Left ventricle myocardium inferior (tissue), 1 donor: ENCODE measurements around the gene ACSS2. TPM values are rescaled to one million over a fixed set of nuclear protein-coding genes. Genes with fewer than 3 reads are reported as not detected.

Experiments used
- DNase-seq: peaks from one replicate; pipeline ENCODE4 v3.0.0-alpha.2; 2020
- H3K27ac ChIP-seq: fragments of 200-600 bp; replicated peaks from 2 replicates; pipeline ENCODE4 v1.8.0; 2021
- H3K27me3 ChIP-seq: fragments of 200-600 bp; 2 replicates; pipeline ENCODE4 v1.8.0; 2021; ENCODE audit warnings: low read depth
- H3K36me3 ChIP-seq: fragments of 200-600 bp; 2 replicates; pipeline ENCODE4 v1.8.0; 2021
- H3K4me1 ChIP-seq: fragments of 200-600 bp; 2 replicates; pipeline ENCODE4 v1.8.0; 2021
- H3K4me3 ChIP-seq: fragments of 200-600 bp; 2 replicates; pipeline ENCODE4 v1.8.0; 2021; ENCODE audit warnings: mild to moderate bottlenecking, moderate library complexity
- H3K9me3 ChIP-seq: fragments of 200-600 bp; replicated peaks from 2 replicates; pipeline ENCODE4 v1.8.0; 2021
- intact Hi-C: fragments of 100-400 bp; cut with micrococcal nuclease; formaldehyde crosslinking; loops from one replicate; pipeline ENCODE4 v1.11.0; 2022
- total RNA-seq: library from RNA; stranded (reverse); fragmentation: NEBNext Ultra II Directional; extraction: Animal tissue kit (Norgen Biotek cat#: 25700); gene quantifications from one replicate; pipeline ENCODE4 v1.2.1, GENCODE V29; 2021
- TF ChIP-seq, protein P1 (sequence below): fragments of 200-600 bp; IDR thresholded peaks from 2 replicates; pipeline ENCODE4 v1.8.0; 2021; ENCODE audit warnings: antibody characterized with exemption, mild to moderate bottlenecking, borderline replicate concordance
- donor health status: DM: no; HTN: yes; CAD: no; lungs with severe emphysema.

The ACSS2 gene
- total RNA-seq, 1 donor from 2014 or later, result 101 TPM

DNA sequence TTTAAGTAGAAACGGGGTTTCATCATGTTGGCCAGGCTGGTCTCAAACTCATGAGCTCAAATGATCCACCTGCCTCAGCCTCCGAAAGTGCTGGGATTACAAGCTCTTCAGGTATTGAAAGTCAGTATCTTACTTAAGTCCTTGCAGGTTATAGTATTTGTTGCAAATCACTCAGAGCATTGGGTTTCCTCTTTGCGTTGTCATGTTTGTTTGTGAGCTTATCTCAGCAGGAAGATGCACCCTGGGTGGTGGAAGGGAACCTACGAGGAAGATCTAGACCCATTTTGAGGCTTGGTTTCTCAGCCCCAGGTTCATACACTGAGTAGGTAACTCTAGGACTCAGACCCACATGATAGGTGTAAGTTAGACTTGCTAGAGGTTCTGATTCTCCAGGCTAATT, 97.8 kb downstream of the ACSS2 start:
- TF ChIP-seq, protein P1, sequence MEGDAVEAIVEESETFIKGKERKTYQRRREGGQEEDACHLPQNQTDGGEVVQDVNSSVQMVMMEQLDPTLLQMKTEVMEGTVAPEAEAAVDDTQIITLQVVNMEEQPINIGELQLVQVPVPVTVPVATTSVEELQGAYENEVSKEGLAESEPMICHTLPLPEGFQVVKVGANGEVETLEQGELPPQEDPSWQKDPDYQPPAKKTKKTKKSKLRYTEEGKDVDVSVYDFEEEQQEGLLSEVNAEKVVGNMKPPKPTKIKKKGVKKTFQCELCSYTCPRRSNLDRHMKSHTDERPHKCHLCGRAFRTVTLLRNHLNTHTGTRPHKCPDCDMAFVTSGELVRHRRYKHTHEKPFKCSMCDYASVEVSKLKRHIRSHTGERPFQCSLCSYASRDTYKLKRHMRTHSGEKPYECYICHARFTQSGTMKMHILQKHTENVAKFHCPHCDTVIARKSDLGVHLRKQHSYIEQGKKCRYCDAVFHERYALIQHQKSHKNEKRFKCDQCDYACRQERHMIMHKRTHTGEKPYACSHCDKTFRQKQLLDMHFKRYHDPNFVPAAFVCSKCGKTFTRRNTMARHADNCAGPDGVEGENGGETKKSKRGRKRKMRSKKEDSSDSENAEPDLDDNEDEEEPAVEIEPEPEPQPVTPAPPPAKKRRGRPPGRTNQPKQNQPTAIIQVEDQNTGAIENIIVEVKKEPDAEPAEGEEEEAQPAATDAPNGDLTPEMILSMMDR, result no peak
- no peak for DNase-seq
- intact Hi-C loops, result no loop called here
- H3K27ac ChIP-seq, result no peak overlapping the region
- H3K4me1 ChIP-seq, result peaks cover 28% of the 10 kb centered on the region
- H3K36me3 ChIP-seq, result no peaks in the 10 kb centered on the region
- H3K9me3 ChIP-seq, result no peaks in the 10 kb centered on the region
- H3K4me3 ChIP-seq, result no peak overlapping the region
- no peaks in the 10 kb centered on the region for H3K27me3 ChIP-seq

DNA sequence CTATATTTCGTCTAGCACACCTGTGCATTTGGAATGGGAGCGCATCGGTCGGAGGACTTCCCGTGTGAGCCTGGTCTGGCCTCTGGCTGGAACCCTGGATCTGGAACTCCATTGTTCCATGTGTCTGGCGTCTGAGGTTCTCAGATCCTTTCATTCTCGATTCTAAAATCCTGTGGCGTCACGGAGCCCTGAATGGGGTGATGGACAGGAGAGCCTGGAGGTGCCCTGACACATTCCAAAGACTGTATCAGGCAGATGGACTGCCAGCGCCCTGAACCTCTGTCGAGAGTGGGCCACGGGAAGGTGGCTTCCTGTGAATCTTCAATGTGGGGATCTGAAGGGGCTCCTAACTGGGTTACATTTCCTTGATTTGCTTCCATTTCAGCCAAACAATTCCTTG, 99.9 kb downstream of the ACSS2 start:
- no peak for DNase-seq
- no peaks in the 10 kb centered on the region for H3K9me3 ChIP-seq
- intact Hi-C loops, result no loop called here
- H3K36me3 ChIP-seq, result peaks cover 7% of the 10 kb centered on the region
- TF ChIP-seq, protein P1, result no peak
- peaks cover 21% of the 10 kb centered on the region for H3K4me1 ChIP-seq
- H3K27me3 ChIP-seq, result no peaks in the 10 kb centered on the region
- no peak overlapping the region for H3K4me3 ChIP-seq
- peak overlapping the region; percentile 93 for H3K27ac ChIP-seq

Other genes with a start within 250 kb of the ACSS2 start
- 13.7 TPM for gene PIGU, start 199.5 kb upstream of the ACSS2 start, total RNA-seq
- 132 TPM for gene TP53INP2, start 172.3 kb upstream of the ACSS2 start, total RNA-seq
- gene NCOA6, start 51.0 kb upstream of the ACSS2 start, total RNA-seq, result 14.0 TPM
- 21.6 TPM for gene GGT7, start 3.8 kb upstream of the ACSS2 start, total RNA-seq
- gene GSS, start 79.2 kb downstream of the ACSS2 start, total RNA-seq, result 17.2 TPM
- gene MYH7B, start 79.3 kb downstream of the ACSS2 start, total RNA-seq, result 253 TPM
- 30.7 TPM for gene TRPC4AP, start 216.2 kb downstream of the ACSS2 start, total RNA-seq